ENCODE measurements around the gene SLBP.

DNA sequence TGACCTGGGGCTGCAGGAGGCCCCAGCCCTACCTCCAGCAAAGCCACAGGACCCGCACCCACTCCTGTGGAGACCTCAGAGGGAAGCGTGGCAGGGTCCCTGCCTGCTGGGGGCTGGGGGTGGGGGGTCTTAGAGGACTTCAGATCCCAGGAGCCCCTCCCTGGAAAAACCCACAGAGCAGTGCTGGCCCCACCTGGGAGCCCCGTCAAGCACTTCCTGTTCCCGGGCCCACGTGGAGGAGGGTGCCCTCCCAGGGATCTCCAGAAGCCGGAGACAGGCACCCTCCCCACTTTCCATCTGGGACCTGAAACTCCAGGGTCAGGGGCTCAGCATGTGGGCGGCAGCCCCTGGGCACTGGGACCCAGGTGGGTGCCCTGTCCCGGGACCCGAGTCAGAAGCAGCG, 41.2 kb upstream of the SLBP start:
- TF ChIP-seq, protein P1, sequence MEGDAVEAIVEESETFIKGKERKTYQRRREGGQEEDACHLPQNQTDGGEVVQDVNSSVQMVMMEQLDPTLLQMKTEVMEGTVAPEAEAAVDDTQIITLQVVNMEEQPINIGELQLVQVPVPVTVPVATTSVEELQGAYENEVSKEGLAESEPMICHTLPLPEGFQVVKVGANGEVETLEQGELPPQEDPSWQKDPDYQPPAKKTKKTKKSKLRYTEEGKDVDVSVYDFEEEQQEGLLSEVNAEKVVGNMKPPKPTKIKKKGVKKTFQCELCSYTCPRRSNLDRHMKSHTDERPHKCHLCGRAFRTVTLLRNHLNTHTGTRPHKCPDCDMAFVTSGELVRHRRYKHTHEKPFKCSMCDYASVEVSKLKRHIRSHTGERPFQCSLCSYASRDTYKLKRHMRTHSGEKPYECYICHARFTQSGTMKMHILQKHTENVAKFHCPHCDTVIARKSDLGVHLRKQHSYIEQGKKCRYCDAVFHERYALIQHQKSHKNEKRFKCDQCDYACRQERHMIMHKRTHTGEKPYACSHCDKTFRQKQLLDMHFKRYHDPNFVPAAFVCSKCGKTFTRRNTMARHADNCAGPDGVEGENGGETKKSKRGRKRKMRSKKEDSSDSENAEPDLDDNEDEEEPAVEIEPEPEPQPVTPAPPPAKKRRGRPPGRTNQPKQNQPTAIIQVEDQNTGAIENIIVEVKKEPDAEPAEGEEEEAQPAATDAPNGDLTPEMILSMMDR (IDR thresholded peaks at IDR 0.05), result no peak
- TF ChIP-seq SIN3A (IDR thresholded peaks at IDR 0.05; ENCODE audit: borderline replicate concordance, insufficient read depth, low read depth, low read length), result no peak
- TF ChIP-seq POLR2AphosphoS5 (IDR thresholded peaks at IDR 0.05; ENCODE audit: low read depth, low read length), result no peak
- TF ChIP-seq, protein P2, sequence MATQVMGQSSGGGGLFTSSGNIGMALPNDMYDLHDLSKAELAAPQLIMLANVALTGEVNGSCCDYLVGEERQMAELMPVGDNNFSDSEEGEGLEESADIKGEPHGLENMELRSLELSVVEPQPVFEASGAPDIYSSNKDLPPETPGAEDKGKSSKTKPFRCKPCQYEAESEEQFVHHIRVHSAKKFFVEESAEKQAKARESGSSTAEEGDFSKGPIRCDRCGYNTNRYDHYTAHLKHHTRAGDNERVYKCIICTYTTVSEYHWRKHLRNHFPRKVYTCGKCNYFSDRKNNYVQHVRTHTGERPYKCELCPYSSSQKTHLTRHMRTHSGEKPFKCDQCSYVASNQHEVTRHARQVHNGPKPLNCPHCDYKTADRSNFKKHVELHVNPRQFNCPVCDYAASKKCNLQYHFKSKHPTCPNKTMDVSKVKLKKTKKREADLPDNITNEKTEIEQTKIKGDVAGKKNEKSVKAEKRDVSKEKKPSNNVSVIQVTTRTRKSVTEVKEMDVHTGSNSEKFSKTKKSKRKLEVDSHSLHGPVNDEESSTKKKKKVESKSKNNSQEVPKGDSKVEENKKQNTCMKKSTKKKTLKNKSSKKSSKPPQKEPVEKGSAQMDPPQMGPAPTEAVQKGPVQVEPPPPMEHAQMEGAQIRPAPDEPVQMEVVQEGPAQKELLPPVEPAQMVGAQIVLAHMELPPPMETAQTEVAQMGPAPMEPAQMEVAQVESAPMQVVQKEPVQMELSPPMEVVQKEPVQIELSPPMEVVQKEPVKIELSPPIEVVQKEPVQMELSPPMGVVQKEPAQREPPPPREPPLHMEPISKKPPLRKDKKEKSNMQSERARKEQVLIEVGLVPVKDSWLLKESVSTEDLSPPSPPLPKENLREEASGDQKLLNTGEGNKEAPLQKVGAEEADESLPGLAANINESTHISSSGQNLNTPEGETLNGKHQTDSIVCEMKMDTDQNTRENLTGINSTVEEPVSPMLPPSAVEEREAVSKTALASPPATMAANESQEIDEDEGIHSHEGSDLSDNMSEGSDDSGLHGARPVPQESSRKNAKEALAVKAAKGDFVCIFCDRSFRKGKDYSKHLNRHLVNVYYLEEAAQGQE (IDR thresholded peaks at IDR 0.05; ENCODE audit: insufficient read depth in 1 of 2, low read depth in 2 of 2, low read length in 1 of 2), result no peak
- no peak for TF ChIP-seq TCF7L2 (IDR thresholded peaks at IDR 0.05; ENCODE audit: low read depth, low read length)
